Liver (tissue), 3 donors: ENCODE data around the gene PALM2AKAP2.

Experiments used
- EGR1 ChIP-seq, 2 donors: IDR thresholded peaks; 2 replicates each; pipeline ENCODE4 v1.6.1; 2016 to 2018; ENCODE audit warnings: antibody characterized with exemption in 2 of 2, low read depth in 2 of 2
- HNF4G ChIP-seq: IDR thresholded peaks from 2 replicates; pipeline ENCODE4 v1.6.1; 2016; ENCODE audit warnings: antibody characterized with exemption
- JUND ChIP-seq, 2 donors: IDR thresholded peaks; 2 replicates each; pipeline ENCODE4 v1.6.1; 2016; ENCODE audit warnings: antibody characterized with exemption in 2 of 2
- RAD21 ChIP-seq, 2 donors: IDR thresholded peaks; 2 replicates each; pipeline ENCODE4 v1.6.1; 2016; ENCODE audit warnings: antibody characterized with exemption in 2 of 2, mild to moderate bottlenecking in 2 of 2
- RXRA ChIP-seq, 2 donors: IDR thresholded peaks; 2 replicates each; pipeline ENCODE4 v1.6.1; 2017 to 2018; ENCODE audit warnings: antibody characterized with exemption in 2 of 2, mild to moderate bottlenecking in 1 of 2
- SP1 ChIP-seq: IDR thresholded peaks from 2 replicates; pipeline ENCODE4 v1.6.1; 2018; ENCODE audit warnings: antibody characterized with exemption, mild to moderate bottlenecking
- TAF1 ChIP-seq: conservative IDR thresholded peaks from 2 replicates; pipeline ENCODE4 v1.6.1; 2016; ENCODE audit warnings: antibody characterized with exemption, mild to moderate bottlenecking
- YY1 ChIP-seq: IDR thresholded peaks from 2 replicates; pipeline ENCODE4 v1.6.1; 2016; ENCODE audit warnings: antibody characterized with exemption, mild to moderate bottlenecking
- TF ChIP-seq, protein P1 (sequence below): fragments of 150-350 bp; IDR thresholded peaks from 2 replicates; pipeline ENCODE4 v1.5.1; 2017; ENCODE audit warnings: improper control_type of control experiment, low read depth, low read length; ENCODE audit not compliant: missing input control
- TF ChIP-seq, protein P2 (sequence below): IDR thresholded peaks from 2 replicates; pipeline ENCODE4 v1.6.1; 2016; ENCODE audit warnings: antibody characterized with exemption, mild to moderate bottlenecking
- TF ChIP-seq, protein P3 (sequence below): IDR thresholded peaks from 2 replicates; pipeline ENCODE4 v1.6.1; 2016; ENCODE audit warnings: antibody characterized with exemption
- TF ChIP-seq, protein P4 (sequence below): IDR thresholded peaks from 2 replicates; pipeline ENCODE4 v1.6.1; 2016; ENCODE audit warnings: antibody characterized with exemption
- donor health status: healthy.
- donor health status: healthy.

DNA sequence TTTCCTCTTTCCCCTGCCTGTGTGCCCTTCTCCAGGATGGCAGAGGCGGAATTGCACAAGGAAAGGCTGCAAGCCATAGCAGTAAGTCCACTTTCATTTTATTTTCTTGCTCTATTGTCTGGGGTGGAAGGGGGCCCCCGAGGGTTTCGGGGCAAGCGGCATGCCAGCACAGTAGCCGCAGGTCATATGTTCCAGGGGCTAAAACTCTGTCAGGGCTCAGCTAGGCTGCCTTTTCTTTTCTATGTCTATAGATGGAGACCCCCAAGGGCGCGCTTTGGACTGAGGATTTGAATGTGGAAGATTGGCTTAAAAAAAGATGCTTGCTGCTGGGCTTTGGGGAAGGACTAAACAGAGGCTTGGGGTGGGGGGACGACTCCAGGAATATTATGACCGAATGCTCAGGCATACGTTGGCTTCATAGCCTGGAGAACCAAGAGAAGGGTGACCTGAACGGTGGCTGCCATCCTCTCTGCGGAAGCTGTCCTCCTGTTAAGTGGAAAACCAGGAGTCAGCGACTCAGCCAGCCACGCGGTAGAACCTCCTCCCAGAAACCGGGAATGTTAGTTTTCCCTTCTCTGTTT is 545 bp downstream of the PALM2AKAP2 start:
- TF ChIP-seq, protein P1, sequence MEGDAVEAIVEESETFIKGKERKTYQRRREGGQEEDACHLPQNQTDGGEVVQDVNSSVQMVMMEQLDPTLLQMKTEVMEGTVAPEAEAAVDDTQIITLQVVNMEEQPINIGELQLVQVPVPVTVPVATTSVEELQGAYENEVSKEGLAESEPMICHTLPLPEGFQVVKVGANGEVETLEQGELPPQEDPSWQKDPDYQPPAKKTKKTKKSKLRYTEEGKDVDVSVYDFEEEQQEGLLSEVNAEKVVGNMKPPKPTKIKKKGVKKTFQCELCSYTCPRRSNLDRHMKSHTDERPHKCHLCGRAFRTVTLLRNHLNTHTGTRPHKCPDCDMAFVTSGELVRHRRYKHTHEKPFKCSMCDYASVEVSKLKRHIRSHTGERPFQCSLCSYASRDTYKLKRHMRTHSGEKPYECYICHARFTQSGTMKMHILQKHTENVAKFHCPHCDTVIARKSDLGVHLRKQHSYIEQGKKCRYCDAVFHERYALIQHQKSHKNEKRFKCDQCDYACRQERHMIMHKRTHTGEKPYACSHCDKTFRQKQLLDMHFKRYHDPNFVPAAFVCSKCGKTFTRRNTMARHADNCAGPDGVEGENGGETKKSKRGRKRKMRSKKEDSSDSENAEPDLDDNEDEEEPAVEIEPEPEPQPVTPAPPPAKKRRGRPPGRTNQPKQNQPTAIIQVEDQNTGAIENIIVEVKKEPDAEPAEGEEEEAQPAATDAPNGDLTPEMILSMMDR = no peak
- TF ChIP-seq TAF1 = peak; percentile 43
- TF ChIP-seq, protein P2, sequence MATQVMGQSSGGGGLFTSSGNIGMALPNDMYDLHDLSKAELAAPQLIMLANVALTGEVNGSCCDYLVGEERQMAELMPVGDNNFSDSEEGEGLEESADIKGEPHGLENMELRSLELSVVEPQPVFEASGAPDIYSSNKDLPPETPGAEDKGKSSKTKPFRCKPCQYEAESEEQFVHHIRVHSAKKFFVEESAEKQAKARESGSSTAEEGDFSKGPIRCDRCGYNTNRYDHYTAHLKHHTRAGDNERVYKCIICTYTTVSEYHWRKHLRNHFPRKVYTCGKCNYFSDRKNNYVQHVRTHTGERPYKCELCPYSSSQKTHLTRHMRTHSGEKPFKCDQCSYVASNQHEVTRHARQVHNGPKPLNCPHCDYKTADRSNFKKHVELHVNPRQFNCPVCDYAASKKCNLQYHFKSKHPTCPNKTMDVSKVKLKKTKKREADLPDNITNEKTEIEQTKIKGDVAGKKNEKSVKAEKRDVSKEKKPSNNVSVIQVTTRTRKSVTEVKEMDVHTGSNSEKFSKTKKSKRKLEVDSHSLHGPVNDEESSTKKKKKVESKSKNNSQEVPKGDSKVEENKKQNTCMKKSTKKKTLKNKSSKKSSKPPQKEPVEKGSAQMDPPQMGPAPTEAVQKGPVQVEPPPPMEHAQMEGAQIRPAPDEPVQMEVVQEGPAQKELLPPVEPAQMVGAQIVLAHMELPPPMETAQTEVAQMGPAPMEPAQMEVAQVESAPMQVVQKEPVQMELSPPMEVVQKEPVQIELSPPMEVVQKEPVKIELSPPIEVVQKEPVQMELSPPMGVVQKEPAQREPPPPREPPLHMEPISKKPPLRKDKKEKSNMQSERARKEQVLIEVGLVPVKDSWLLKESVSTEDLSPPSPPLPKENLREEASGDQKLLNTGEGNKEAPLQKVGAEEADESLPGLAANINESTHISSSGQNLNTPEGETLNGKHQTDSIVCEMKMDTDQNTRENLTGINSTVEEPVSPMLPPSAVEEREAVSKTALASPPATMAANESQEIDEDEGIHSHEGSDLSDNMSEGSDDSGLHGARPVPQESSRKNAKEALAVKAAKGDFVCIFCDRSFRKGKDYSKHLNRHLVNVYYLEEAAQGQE = peak; percentile 9
- TF ChIP-seq EGR1 (IDR thresholded peaks at IDR 0.05; ENCODE audit: low read depth in 2 of 2) = no peak
- no peak for TF ChIP-seq HNF4G
- TF ChIP-seq RXRA (IDR thresholded peaks at IDR 0.05) = no peak
- TF ChIP-seq, protein P3, sequence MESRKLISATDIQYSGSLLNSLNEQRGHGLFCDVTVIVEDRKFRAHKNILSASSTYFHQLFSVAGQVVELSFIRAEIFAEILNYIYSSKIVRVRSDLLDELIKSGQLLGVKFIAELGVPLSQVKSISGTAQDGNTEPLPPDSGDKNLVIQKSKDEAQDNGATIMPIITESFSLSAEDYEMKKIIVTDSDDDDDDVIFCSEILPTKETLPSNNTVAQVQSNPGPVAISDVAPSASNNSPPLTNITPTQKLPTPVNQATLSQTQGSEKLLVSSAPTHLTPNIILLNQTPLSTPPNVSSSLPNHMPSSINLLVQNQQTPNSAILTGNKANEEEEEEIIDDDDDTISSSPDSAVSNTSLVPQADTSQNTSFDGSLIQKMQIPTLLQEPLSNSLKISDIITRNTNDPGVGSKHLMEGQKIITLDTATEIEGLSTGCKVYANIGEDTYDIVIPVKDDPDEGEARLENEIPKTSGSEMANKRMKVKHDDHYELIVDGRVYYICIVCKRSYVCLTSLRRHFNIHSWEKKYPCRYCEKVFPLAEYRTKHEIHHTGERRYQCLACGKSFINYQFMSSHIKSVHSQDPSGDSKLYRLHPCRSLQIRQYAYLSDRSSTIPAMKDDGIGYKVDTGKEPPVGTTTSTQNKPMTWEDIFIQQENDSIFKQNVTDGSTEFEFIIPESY = no peak
- no peak for TF ChIP-seq JUND (IDR thresholded peaks at IDR 0.05)
- peak; percentile 53 for TF ChIP-seq YY1
- TF ChIP-seq RAD21 (IDR thresholded peaks at IDR 0.05) = peak in 1 of 2 donors; percentile 45
- TF ChIP-seq, protein P4, sequence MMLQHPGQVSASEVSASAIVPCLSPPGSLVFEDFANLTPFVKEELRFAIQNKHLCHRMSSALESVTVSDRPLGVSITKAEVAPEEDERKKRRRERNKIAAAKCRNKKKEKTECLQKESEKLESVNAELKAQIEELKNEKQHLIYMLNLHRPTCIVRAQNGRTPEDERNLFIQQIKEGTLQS = no peak
- no peak for TF ChIP-seq SP1
